ENCODE measurements around the gene NACC2.

The NACC2 gene

GRCh38 chr9:136052991-136053756, 41.9 kb downstream of the NACC2 start:
- peaks cover 7% of the 10 kb centered on the region for H3K79me2 ChIP-seq (ENCODE audit: control insufficient read depth, insufficient read depth, low read length, poor library complexity)
- no peak overlapping the region for H3K9ac ChIP-seq (ENCODE audit: low read length)
- no CpG with 5 or more reads among the region's 23 CpGs for WGBS (ENCODE audit: extremely low coverage, insufficient coverage, insufficient read length)
- H2AFZ ChIP-seq (ENCODE audit: insufficient read depth, low read length, poor library complexity) = peak overlapping the region; percentile 18
- peak overlapping the region; percentile 68 for H3K27ac ChIP-seq (ENCODE audit: low read depth, low read length)
- no peak overlapping the region for H4K12ac ChIP-seq (ENCODE audit: low read depth, low read length)
- peak overlapping the region; percentile 79 for H4K91ac ChIP-seq (ENCODE audit: low read depth, low read length)
- peak overlapping the region; percentile 38 for H3K18ac ChIP-seq (ENCODE audit: low read length)
- peaks cover 16 to 17% of the 10 kb centered on the region in 2 experiments for H3K36me3 ChIP-seq (ENCODE audit: control insufficient read depth in 1 of 2, insufficient read depth in 2 of 2, low read length in 2 of 2)
- peak overlapping the region; percentile 11 for H2AK5ac ChIP-seq (ENCODE audit: low read length)
- H4K8ac ChIP-seq (ENCODE audit: low read depth, low read length) = peak overlapping the region; percentile 17
- H2BK120ac ChIP-seq (ENCODE audit: insufficient read depth, low read length, poor library complexity) = peak overlapping the region; percentile 27
- no peak overlapping the region for H3K23ac ChIP-seq (ENCODE audit: low read length)
- H2BK12ac ChIP-seq (ENCODE audit: low read length) = peak overlapping the region; percentile 7
- H3K4me2 ChIP-seq (ENCODE audit: low read length) = peak overlapping the region; percentile 66
- H3K9me3 ChIP-seq (ENCODE audit: insufficient read depth, low read depth, low read length) = no peaks in the 10 kb centered on the region
- H3K79me1 ChIP-seq (ENCODE audit: low read length) = peaks cover 20% of the 10 kb centered on the region
- H3K27me3 ChIP-seq (ENCODE audit: insufficient read depth, low read length) = no peaks in the 10 kb centered on the region
- peak overlapping the region; percentile 34 for H2BK5ac ChIP-seq (ENCODE audit: low read depth, low read length, poor library complexity)
- no peak for DNase-seq
- H3K4me1 ChIP-seq (ENCODE audit: control insufficient read depth in 1 of 2, insufficient read depth in 2 of 2, low read length in 2 of 2) = peaks cover 10 to 31% of the 10 kb centered on the region in 2 experiments
- H3K4me3 ChIP-seq (ENCODE audit: low read depth, low read length) = no peak overlapping the region
- H3K4ac ChIP-seq (ENCODE audit: low read depth, low read length) = peak overlapping the region; percentile 7
- H3K14ac ChIP-seq (ENCODE audit: low read length) = peak overlapping the region; percentile 59

- H4K91ac ChIP-seq (ENCODE audit: low read depth, low read length) = peak overlapping the region; percentile 79
Measured at GRCh38 chr9:136052472-136052880, 42.6 kb downstream of the NACC2 start.

GRCh38 chr9:136051837-136052471, 43.1 kb downstream of the NACC2 start:
- peak overlapping the region; percentile 81 for H3K27ac ChIP-seq (ENCODE audit: low read depth, low read length)
- WGBS (ENCODE audit: extremely low coverage, insufficient coverage, insufficient read length) = no CpG with 5 or more reads among the region's 31 CpGs
- H2BK12ac ChIP-seq (ENCODE audit: low read length) = no peak overlapping the region
- no peak overlapping the region for H3K9ac ChIP-seq (ENCODE audit: low read length)
- H2AFZ ChIP-seq (ENCODE audit: insufficient read depth, low read length, poor library complexity) = peak overlapping the region; percentile 26
- peak overlapping the region; percentile 54 for H3K18ac ChIP-seq (ENCODE audit: low read length)
- no peak overlapping the region for H4K12ac ChIP-seq (ENCODE audit: low read depth, low read length)
- H3K4me1 ChIP-seq (ENCODE audit: control insufficient read depth in 1 of 2, insufficient read depth in 2 of 2, low read length in 2 of 2) = peaks cover 10 to 31% of the 10 kb centered on the region in 2 experiments
- peak overlapping the region; percentile 66 for H3K4me2 ChIP-seq (ENCODE audit: low read length)
- peak; percentile 89 to 92 for DNase-seq
- peaks cover 7% of the 10 kb centered on the region for H3K79me2 ChIP-seq (ENCODE audit: control insufficient read depth, insufficient read depth, low read length, poor library complexity)
- H3K14ac ChIP-seq (ENCODE audit: low read length) = peak overlapping the region; percentile 4
- H3K23ac ChIP-seq (ENCODE audit: low read length) = no peak overlapping the region
- peak overlapping the region; percentile 2 for H4K8ac ChIP-seq (ENCODE audit: low read depth, low read length)
- H3K4ac ChIP-seq (ENCODE audit: low read depth, low read length) = peak overlapping the region; percentile 18
- peak overlapping the region; percentile 68 for H2BK5ac ChIP-seq (ENCODE audit: low read depth, low read length, poor library complexity)
- H3K4me3 ChIP-seq (ENCODE audit: low read depth, low read length) = peak overlapping the region; percentile 80
- peak overlapping the region; percentile 41 for H2BK120ac ChIP-seq (ENCODE audit: insufficient read depth, low read length, poor library complexity)
- H2AK5ac ChIP-seq (ENCODE audit: low read length) = no peak overlapping the region
- no peaks in the 10 kb centered on the region for H3K27me3 ChIP-seq (ENCODE audit: insufficient read depth, low read length)
- peaks cover 20% of the 10 kb centered on the region for H3K79me1 ChIP-seq (ENCODE audit: low read length)
- peaks cover 19 to 23% of the 10 kb centered on the region in 2 experiments for H3K36me3 ChIP-seq (ENCODE audit: control insufficient read depth in 1 of 2, insufficient read depth in 2 of 2, low read length in 2 of 2)
- no peaks in the 10 kb centered on the region for H3K9me3 ChIP-seq (ENCODE audit: insufficient read depth, low read depth, low read length)
- peak overlapping the region; percentile 79 for H4K91ac ChIP-seq (ENCODE audit: low read depth, low read length)

More at GRCh38 chr9:136052472-136052880, 42.6 kb downstream of the NACC2 start:
- Histone ChIP-seq H3K27me3 (ENCODE audit: insufficient read depth, low read length) (no peaks in the 10 kb centered on the region), H2BK5ac (ENCODE audit: low read depth, low read length, poor library complexity) (peak overlapping the region; percentile 34), H3K4ac (ENCODE audit: low read depth, low read length) (no peak overlapping the region), H4K12ac (ENCODE audit: low read depth, low read length) (no peak overlapping the region), H2AFZ (ENCODE audit: insufficient read depth, low read length, poor library complexity) (peak overlapping the region; percentile 18), H3K4me2 (ENCODE audit: low read length) (peak overlapping the region; percentile 66), H2BK12ac (ENCODE audit: low read length) (peak overlapping the region; percentile 7), H3K9ac (ENCODE audit: low read length) (no peak overlapping the region), H4K8ac (ENCODE audit: low read depth, low read length) (peak overlapping the region; percentile 17), H3K4me1 (ENCODE audit: control insufficient read depth in 1 of 2, insufficient read depth in 2 of 2, low read length in 2 of 2) (peaks cover 10 to 31% of the 10 kb centered on the region in 2 experiments), H2AK5ac (ENCODE audit: low read length) (peak overlapping the region; percentile 11), H3K9me3 (ENCODE audit: insufficient read depth, low read depth, low read length) (no peaks in the 10 kb centered on the region), H3K4me3 (ENCODE audit: low read depth, low read length) (no peak overlapping the region), H3K36me3 (ENCODE audit: control insufficient read depth in 1 of 2, insufficient read depth in 2 of 2, low read length in 2 of 2) (peaks cover 18 to 21% of the 10 kb centered on the region in 2 experiments), H3K14ac (ENCODE audit: low read length) (peak overlapping the region; percentile 59), H2BK120ac (ENCODE audit: insufficient read depth, low read length, poor library complexity) (peak overlapping the region; percentile 27), H3K79me1 (ENCODE audit: low read length) (peaks cover 20% of the 10 kb centered on the region), H3K18ac (ENCODE audit: low read length) (peak overlapping the region; percentile 38), H3K27ac (ENCODE audit: low read depth, low read length) (peak overlapping the region; percentile 68), H3K23ac (ENCODE audit: low read length) (no peak overlapping the region), H3K79me2 (ENCODE audit: control insufficient read depth, insufficient read depth, low read length, poor library complexity) (peaks cover 7% of the 10 kb centered on the region)
- DNase-seq = no peak
- WGBS (ENCODE audit: extremely low coverage, insufficient coverage, insufficient read length) = no CpG with 5 or more reads among the region's 15 CpGs

- peak overlapping the region; percentile 15 for H4K91ac ChIP-seq (ENCODE audit: low read depth, low read length)
- no peaks in the 10 kb centered on the region for H3K9me3 ChIP-seq (ENCODE audit: insufficient read depth, low read depth, low read length)
- H3K79me1 ChIP-seq (ENCODE audit: low read length) = peaks cover 20% of the 10 kb centered on the region
- peak overlapping the region; percentile 80 for H3K4me3 ChIP-seq (ENCODE audit: low read depth, low read length)
- peaks cover 7% of the 10 kb centered on the region for H3K79me2 ChIP-seq (ENCODE audit: control insufficient read depth, insufficient read depth, low read length, poor library complexity)
- peak overlapping the region; percentile 54 for H3K18ac ChIP-seq (ENCODE audit: low read length)
- H3K14ac ChIP-seq (ENCODE audit: low read length) = peak overlapping the region; percentile 4
- H3K4ac ChIP-seq (ENCODE audit: low read depth, low read length) = peak overlapping the region; percentile 18
- peak overlapping the region; percentile 40 for H4K12ac ChIP-seq (ENCODE audit: low read depth, low read length)
- no peak overlapping the region for H2BK12ac ChIP-seq (ENCODE audit: low read length)
- H3K36me3 ChIP-seq (ENCODE audit: control insufficient read depth in 1 of 2, insufficient read depth in 2 of 2, low read length in 2 of 2) = peaks cover 19 to 27% of the 10 kb centered on the region in 2 experiments
- peak overlapping the region; percentile 2 for H4K8ac ChIP-seq (ENCODE audit: low read depth, low read length)
- no peak overlapping the region for H2AK5ac ChIP-seq (ENCODE audit: low read length)
- no peak overlapping the region for H3K23ac ChIP-seq (ENCODE audit: low read length)
- H2AFZ ChIP-seq (ENCODE audit: insufficient read depth, low read length, poor library complexity) = peak overlapping the region; percentile 26
- no CpG with 5 or more reads among the region's 47 CpGs for WGBS (ENCODE audit: extremely low coverage, insufficient coverage, insufficient read length)
- peak overlapping the region; percentile 81 for H3K27ac ChIP-seq (ENCODE audit: low read depth, low read length)
- H2BK5ac ChIP-seq (ENCODE audit: low read depth, low read length, poor library complexity) = peak overlapping the region; percentile 68
- peak overlapping the region; percentile 13 for H3K9ac ChIP-seq (ENCODE audit: low read length)
- peak; percentile 15 to 57 for DNase-seq
- H3K4me2 ChIP-seq (ENCODE audit: low read length) = peak overlapping the region; percentile 66
- H2BK120ac ChIP-seq (ENCODE audit: insufficient read depth, low read length, poor library complexity) = peak overlapping the region; percentile 41
- no peaks in the 10 kb centered on the region for H3K27me3 ChIP-seq (ENCODE audit: insufficient read depth, low read length)
- peaks cover 10 to 31% of the 10 kb centered on the region in 2 experiments for H3K4me1 ChIP-seq (ENCODE audit: control insufficient read depth in 1 of 2, insufficient read depth in 2 of 2, low read length in 2 of 2)
Measured at GRCh38 chr9:136051453-136051836, 43.6 kb downstream of the NACC2 start.

Data from trophoblast cell (in vitro differentiated cells and primary cell).